Effector memory CD8-positive, alpha-beta T cell (primary cell): ENCODE results near the gene KCNE4.

Experiments
- ATAC-seq: fragments of 150-1000 bp; cut with Tn5 transposase; replicated peaks from 2 replicates; pipeline ENCODE4 v1.10.0; 2021; ENCODE audit warnings: mild to moderate bottlenecking, moderate library complexity
- DNase-seq, 3 experiments: peaks; one replicate each; pipeline ENCODE4 v3.0.0; 2021
- H3K27ac Mint-ChIP-seq, 2 donors: one replicate each; pipeline ENCODE4 v1.8.0; 2022; ENCODE audit warnings: mild to moderate bottlenecking in 2 of 2, mixed read lengths in 2 of 2, moderate library complexity in 2 of 2
- H3K27me3 Mint-ChIP-seq, 2 donors: one replicate each; pipeline ENCODE4 v1.8.0; 2022; ENCODE audit warnings: mixed read lengths in 2 of 2
- H3K36me3 Mint-ChIP-seq: one replicate; pipeline ENCODE4 v1.8.0; 2022; ENCODE audit warnings: mild to moderate bottlenecking, moderate library complexity, mixed read lengths; ENCODE audit not compliant: insufficient read depth
- H3K4me1 Mint-ChIP-seq, 2 donors: one replicate each; pipeline ENCODE4 v1.8.0; 2022; ENCODE audit warnings: low read depth in 2 of 2, mixed read lengths in 2 of 2
- H3K4me3 Mint-ChIP-seq, 2 donors: one replicate each; pipeline ENCODE4 v1.8.0; 2022; ENCODE audit warnings: mild to moderate bottlenecking in 2 of 2, mixed read lengths in 2 of 2, moderate library complexity in 2 of 2
- H3K9me3 Mint-ChIP-seq, 2 donors: one replicate each; pipeline ENCODE4 v1.8.0; 2022; ENCODE audit warnings: mixed read lengths in 2 of 2

KCNE4 gene

GRCh38 chr2:223029287-223029686 is 22.7 kb upstream of the KCNE4 start:
- Mint-ChIP-seq H3K27me3 (no peaks in the 10 kb centered on the region), H3K36me3 (no peaks in the 10 kb centered on the region), H3K9me3 (peaks cover 7% of the 10 kb centered on the region in 2 donors), H3K4me1 (no peaks in the 10 kb centered on the region), H3K27ac (no peak overlapping the region), H3K4me3 (no peak overlapping the region)
- no peak for ATAC-seq
- DNase-seq, result no peak

GRCh38 chr2:223032187-223033142 is 19.5 kb upstream of the KCNE4 start:
- no peak overlapping the region for H3K27ac Mint-ChIP-seq
- no peaks in the 10 kb centered on the region for H3K36me3 Mint-ChIP-seq
- H3K4me1 Mint-ChIP-seq, result no peaks in the 10 kb centered on the region
- peaks cover 7% of the 10 kb centered on the region in 2 donors for H3K9me3 Mint-ChIP-seq
- ATAC-seq, result no peak
- peaks cover 0 to 23% of the 10 kb centered on the region in 2 donors for H3K27me3 Mint-ChIP-seq
- DNase-seq, result no peak
- no peak overlapping the region for H3K4me3 Mint-ChIP-seq

- Mint-ChIP-seq H3K36me3 (no peaks in the 10 kb centered on the region), H3K9me3 (peaks cover 7% of the 10 kb centered on the region in 2 donors), H3K27me3 (peaks cover 0 to 23% of the 10 kb centered on the region in 2 donors), H3K4me1 (no peaks in the 10 kb centered on the region), H3K27ac (no peak overlapping the region), H3K4me3 (no peak overlapping the region)
- DNase-seq (no peak), ATAC-seq (no peak)
Observed at GRCh38 chr2:223034221-223034975, 17.6 kb upstream of the KCNE4 start.

GRCh38 chr2:223036790-223037444 is 15.1 kb upstream of the KCNE4 start:
- no peak overlapping the region for H3K4me3 Mint-ChIP-seq
- peaks cover 0 to 23% of the 10 kb centered on the region in 2 donors for H3K27me3 Mint-ChIP-seq
- peaks cover 3 to 6% of the 10 kb centered on the region in 2 donors for H3K9me3 Mint-ChIP-seq
- no peak for DNase-seq
- H3K4me1 Mint-ChIP-seq, result no peaks in the 10 kb centered on the region
- no peaks in the 10 kb centered on the region for H3K36me3 Mint-ChIP-seq
- no peak overlapping the region for H3K27ac Mint-ChIP-seq
- ATAC-seq, result no peak

GRCh38 chr2:223037445-223037800 is 14.6 kb upstream of the KCNE4 start:
- no peak for ATAC-seq

GRCh38 chr2:223039618-223040017 is 12.4 kb upstream of the KCNE4 start:
- ATAC-seq, result no peak
- H3K4me1 Mint-ChIP-seq, result no peaks in the 10 kb centered on the region

More at GRCh38 chr2:223037445-223037800, 14.6 kb upstream of the KCNE4 start:
- H3K9me3 Mint-ChIP-seq, result peaks cover 0 to under 1% of the 10 kb centered on the region in 2 donors
- no peak for DNase-seq
- H3K4me3 Mint-ChIP-seq, result no peak overlapping the region
- peaks cover 0 to 23% of the 10 kb centered on the region in 2 donors for H3K27me3 Mint-ChIP-seq
- no peak overlapping the region for H3K27ac Mint-ChIP-seq
- no peaks in the 10 kb centered on the region for H3K36me3 Mint-ChIP-seq
- no peaks in the 10 kb centered on the region for H3K4me1 Mint-ChIP-seq

GRCh38 chr2:223040527-223040926 is 11.5 kb upstream of the KCNE4 start:
- H3K9me3 Mint-ChIP-seq, result peaks cover 0 to 2% of the 10 kb centered on the region in 2 donors
- no peak for DNase-seq
- peaks cover 0 to 14% of the 10 kb centered on the region in 2 donors for H3K27me3 Mint-ChIP-seq
- no peaks in the 10 kb centered on the region for H3K36me3 Mint-ChIP-seq
- no peaks in the 10 kb centered on the region for H3K4me1 Mint-ChIP-seq
- no peak for ATAC-seq
- no peak overlapping the region for H3K27ac Mint-ChIP-seq
- H3K4me3 Mint-ChIP-seq, result no peak overlapping the region

More at GRCh38 chr2:223039618-223040017, 12.4 kb upstream of the KCNE4 start:
- peaks cover 0 to 2% of the 10 kb centered on the region in 2 donors for H3K9me3 Mint-ChIP-seq
- H3K27me3 Mint-ChIP-seq, result peaks cover 0 to 23% of the 10 kb centered on the region in 2 donors
- no peak for DNase-seq
- H3K36me3 Mint-ChIP-seq, result no peaks in the 10 kb centered on the region
- H3K4me3 Mint-ChIP-seq, result no peak overlapping the region
- H3K27ac Mint-ChIP-seq, result no peak overlapping the region

GRCh38 chr2:223041527-223042109 is 10.4 kb upstream of the KCNE4 start:
- Mint-ChIP-seq H3K27ac (no peak overlapping the region), H3K27me3 (peaks cover 6 to 7% of the 10 kb centered on the region in 2 donors), H3K9me3 (peaks cover 0 to 5% of the 10 kb centered on the region in 2 donors), H3K4me3 (no peak overlapping the region), H3K4me1 (no peaks in the 10 kb centered on the region), H3K36me3 (no peaks in the 10 kb centered on the region)
- ATAC-seq, result no peak
- no peak for DNase-seq

GRCh38 chr2:223042284-223042683 is 9.7 kb upstream of the KCNE4 start:
- Mint-ChIP-seq H3K4me1 (no peaks in the 10 kb centered on the region), H3K4me3 (no peak overlapping the region), H3K27me3 (peaks cover under 1 to 8% of the 10 kb centered on the region in 2 donors), H3K9me3 (peaks cover 0 to 7% of the 10 kb centered on the region in 2 donors), H3K36me3 (no peaks in the 10 kb centered on the region), H3K27ac (no peak overlapping the region)
- ATAC-seq, result no peak
- DNase-seq, result no peak

GRCh38 chr2:223042704-223043118 is 9.3 kb upstream of the KCNE4 start:
- Mint-ChIP-seq H3K4me3 (no peak overlapping the region), H3K27me3 (peaks cover 0 to 8% of the 10 kb centered on the region in 2 donors), H3K9me3 (peaks cover 0 to 9% of the 10 kb centered on the region in 2 donors), H3K27ac (no peak overlapping the region), H3K36me3 (no peaks in the 10 kb centered on the region), H3K4me1 (no peaks in the 10 kb centered on the region)
- no peak for ATAC-seq
- no peak for DNase-seq

- no peak overlapping the region for H3K4me3 Mint-ChIP-seq
- peaks cover 0 to 11% of the 10 kb centered on the region in 2 donors for H3K9me3 Mint-ChIP-seq
- peaks cover 0 to 8% of the 10 kb centered on the region in 2 donors for H3K27me3 Mint-ChIP-seq
- ATAC-seq (no peak), DNase-seq (no peak)
- no peaks in the 10 kb centered on the region for H3K36me3 Mint-ChIP-seq
- no peak overlapping the region for H3K27ac Mint-ChIP-seq
- H3K4me1 Mint-ChIP-seq, result no peaks in the 10 kb centered on the region
Observed at GRCh38 chr2:223043164-223043941, 8.6 kb upstream of the KCNE4 start.

GRCh38 chr2:223044092-223044836 is 7.7 kb upstream of the KCNE4 start:
- H3K4me1 Mint-ChIP-seq, result no peaks in the 10 kb centered on the region
- no peak for DNase-seq

More at GRCh38 chr2:223044092-223044836, 7.7 kb upstream of the KCNE4 start:
- Mint-ChIP-seq H3K27me3 (peaks cover 0 to 8% of the 10 kb centered on the region in 2 donors), H3K27ac (no peak overlapping the region), H3K9me3 (peaks cover 0 to 11% of the 10 kb centered on the region in 2 donors), H3K36me3 (no peaks in the 10 kb centered on the region), H3K4me3 (no peak overlapping the region)
- no peak for ATAC-seq
